HCT116 (cell line): ENCODE measurements around the gene PRICKLE1. TPM values are rescaled to one million over a fixed set of nuclear protein-coding genes. Genes with fewer than 3 reads are reported as not detected.

ENCODE experiments used
- ATAC-seq: fragments of 200-7000 bp; cut with Tn5 transposase; 2 replicates; pipeline ENCODE4 v1.9.1; 2020; ENCODE audit warnings: mild to moderate bottlenecking, moderate library complexity
- BruUV-seq: library from RNA; stranded (reverse); fragments of 400-500 nt; replicated peaks from 2 replicates; lab custom pipeline; 2021; lab: Mats Ljungman, UMichigan
- CTCF ChIA-PET: fragments of 300-600 bp; sonication (Branson Sonifier 250); formaldehyde crosslinking; loops from one replicate; lab custom pipeline; 2021; ENCODE audit warnings: antibody characterized with exemption; lab: Charles Lee
- POLR2A ChIA-PET: fragments of 300-600, 350-600 bp; sonication (Branson Sonifier 250); formaldehyde crosslinking; loops from one replicate; lab custom pipeline; 2021; ENCODE audit warnings: antibody characterized with exemption; lab: Charles Lee
- RAD21 ChIA-PET, 2 experiments: fragments of 300-600 bp; sonication (Branson Sonifier 250); formaldehyde crosslinking; loops; one replicate each; lab custom pipeline; 2023; ENCODE audit warnings: low total read pairs in 2 of 2; ENCODE audit not compliant: uncharacterized antibody in 2 of 2, unreplicated experiment in 2 of 2, low non-redundant PET in 1 of 2; lab: Charles Lee
- DNase-seq: peaks from one replicate; pipeline ENCODE4 v3.0.0-alpha.2; 2010; ENCODE audit warnings: low read depth, low spot score
- H2AFZ ChIP-seq: fragments of 200-600 bp; shearing (Covaris generic), sonication (generic); 2 replicates; pipeline ENCODE4 v1.6.1; 2017; ENCODE audit warnings: low read depth, mixed run types, mixed read lengths, antibody characterized with exemption, low read length; ENCODE audit not compliant: poor library complexity, severe bottlenecking
- H3K27ac ChIP-seq: 2 replicates; pipeline ENCODE4 v1.5.1; 2012; ENCODE audit warnings: low read depth, low read length
- H3K27me3 ChIP-seq: fragments of 200-600 bp; sonication (generic); 2 replicates; pipeline ENCODE4 v1.6.1; 2016; ENCODE audit warnings: mixed run types, low read length, mixed read lengths; ENCODE audit not compliant: insufficient read depth
- H3K36me3 ChIP-seq, 2 experiments: fragments of 200-500 bp in 1 of 2; fragments of 200-600 bp in 1 of 2; sonication (Bioruptor generic) in 1 of 2; sonication (generic) in 1 of 2; 2 replicates each; pipeline versions ENCODE4 v1.5.1 to v1.6.1; 2014 to 2016; ENCODE audit warnings: low read length in 2 of 2, inconsistent platforms in 1 of 2, mixed read lengths in 1 of 2, mixed run types in 1 of 2; ENCODE audit not compliant: insufficient read depth in 2 of 2, control insufficient read depth in 1 of 2
- H3K4me1 ChIP-seq, 2 experiments: fragments of 200-600 bp in 1 of 2; sonication (generic) in 1 of 2; 2 replicates each; pipeline versions ENCODE4 v1.5.1 to v1.6.1; 2012 to 2017; ENCODE audit warnings: low read length in 2 of 2, inconsistent platforms in 1 of 2, mild to moderate bottlenecking in 1 of 2, mixed read lengths in 1 of 2, mixed run types in 1 of 2, moderate library complexity in 1 of 2; ENCODE audit not compliant: insufficient read depth in 2 of 2, control insufficient read depth in 1 of 2
- H3K4me2 ChIP-seq: fragments of 200-600 bp; sonication (generic); 2 replicates; pipeline ENCODE4 v1.6.1; 2017; ENCODE audit warnings: mixed run types, low read length, mixed read lengths
- H3K4me3 ChIP-seq, 2 experiments: fragments of 200-600 bp in 1 of 2; sonication (generic) in 1 of 2; replicated peaks in 1 of 2; 2 replicates each; pipeline ENCODE4 v1.5.1; 2011 to 2016; ENCODE audit warnings: low read length in 2 of 2, control low read depth in 1 of 2, low read depth in 1 of 2, mild to moderate bottlenecking in 1 of 2, mixed read lengths in 1 of 2, mixed run types in 1 of 2
- H3K79me2 ChIP-seq: fragments of 200-600 bp; sonication (generic); 2 replicates; pipeline ENCODE4 v1.6.1; 2017; ENCODE audit warnings: mild to moderate bottlenecking, mixed run types, low read length, moderate library complexity, mixed read lengths; ENCODE audit not compliant: insufficient read depth
- H3K9ac ChIP-seq: fragments of 200-600 bp; sonication (generic); 2 replicates; pipeline ENCODE4 v1.6.1; 2016; ENCODE audit warnings: low read length, mixed read lengths
- H3K9me2 ChIP-seq: fragments of 200-600 bp; sonication (generic), shearing (Covaris generic); 2 replicates; pipeline ENCODE4 v1.6.1; 2017; ENCODE audit warnings: mixed run types, mild to moderate bottlenecking, moderate library complexity; ENCODE audit not compliant: insufficient read depth
- H3K9me3 ChIP-seq, 2 experiments: fragments of 200-500 bp in 1 of 2; fragments of 200-600 bp in 1 of 2; sonication (Bioruptor generic) in 1 of 2; sonication (generic) in 1 of 2; 2 replicates each; pipeline ENCODE4 v1.6.1; 2014 to 2017; ENCODE audit warnings: low read length in 2 of 2, mixed read lengths in 2 of 2, inconsistent platforms in 1 of 2, low read depth in 1 of 2, mild to moderate bottlenecking in 1 of 2, mixed run types in 1 of 2, moderate library complexity in 1 of 2; ENCODE audit not compliant: control insufficient read depth in 1 of 2, insufficient read depth in 1 of 2
- H4K20me1 ChIP-seq: fragments of 200-600 bp; sonication (generic), shearing (Covaris generic); 2 replicates; pipeline ENCODE4 v1.6.1; 2017; ENCODE audit warnings: mixed run types, mild to moderate bottlenecking, moderate library complexity; ENCODE audit not compliant: insufficient read depth
- CEBPB ChIP-seq: IDR thresholded peaks from 2 replicates; pipeline ENCODE4 v1.6.1; 2012; ENCODE audit warnings: low read depth
- EGR1 ChIP-seq: IDR thresholded peaks from 2 replicates; pipeline ENCODE4 v1.6.1; 2012; ENCODE audit warnings: low read depth
- EZH2 ChIP-seq: fragments of 200-600 bp; sonication (generic); IDR thresholded peaks from 2 replicates; pipeline ENCODE4 v1.6.1; 2017; ENCODE audit warnings: antibody characterized with exemption, mixed run types
- EZH2phosphoT487 ChIP-seq: fragments of 200-600 bp; IDR thresholded peaks from 2 replicates; pipeline ENCODE4 v1.6.1; 2018; ENCODE audit warnings: antibody characterized with exemption, borderline replicate concordance
- FOSL1 ChIP-seq: IDR thresholded peaks from 2 replicates; pipeline ENCODE4 v1.6.1; 2012; ENCODE audit warnings: low read depth
- JUND ChIP-seq: IDR thresholded peaks from 2 replicates; pipeline ENCODE4 v1.6.1; 2012
- RAD21 ChIP-seq: IDR thresholded peaks from 2 replicates; pipeline ENCODE4 v1.6.1; 2012; ENCODE audit warnings: low read depth, mild to moderate bottlenecking
- SRF ChIP-seq: IDR thresholded peaks from 2 replicates; pipeline ENCODE4 v1.6.1; 2012; ENCODE audit warnings: low read depth
- TCF7L2 ChIP-seq: IDR thresholded peaks from 2 replicates; pipeline ENCODE4 v1.7.0; 2011; ENCODE audit warnings: borderline replicate concordance, inconsistent platforms; ENCODE audit not compliant: insufficient read depth, insufficient read length; ENCODE audit errors: extremely low read depth
- ZNF274 ChIP-seq: fragments of 200-500 bp; sonication (Bioruptor generic); IDR thresholded peaks from 2 replicates; pipeline ENCODE4 v1.6.1; 2014; ENCODE audit warnings: mild to moderate bottlenecking, low read depth, low read length, inconsistent platforms
- intact Hi-C: fragments of 100-400 bp; cut with micrococcal nuclease; formaldehyde crosslinking; loops from 2 replicates; pipeline ENCODE4 v1.10.0; 2022
- total RNA-seq: library from RNA; stranded (reverse); gene quantifications from one replicate; pipeline ENCODE4 v1.2.1, GENCODE V29; 2021; ENCODE audit not compliant: unreplicated experiment
- TF ChIP-seq, protein P1 (sequence below): IDR thresholded peaks from 2 replicates; pipeline ENCODE4 v1.6.1; 2012; ENCODE audit warnings: low read depth
- TF ChIP-seq, protein P2 (sequence below): IDR thresholded peaks from 2 replicates; pipeline ENCODE4 v1.6.1; 2011; ENCODE audit warnings: mild to moderate bottlenecking, low read length, moderate library complexity; ENCODE audit not compliant: insufficient replicate concordance; ENCODE audit errors: extremely low read depth
- TF ChIP-seq, protein P3 (sequence below), 3 experiments: fragments of 200-600 bp in 1 of 3; sonication (generic) in 1 of 3; IDR thresholded peaks in 2 of 3; conservative IDR thresholded peaks in 1 of 3; 2 replicates each; pipeline ENCODE4 v1.5.1; 2012 to 2017; ENCODE audit warnings: low read depth in 2 of 3, low read length in 2 of 3, antibody characterized with exemption in 1 of 3, borderline replicate concordance in 1 of 3, control low read depth in 1 of 3, mild to moderate bottlenecking in 1 of 3, mixed read lengths in 1 of 3, mixed run types in 1 of 3, moderate library complexity in 1 of 3; ENCODE audit not compliant: insufficient read depth in 1 of 3

Gene PRICKLE1
- total RNA-seq, 1 experiment from 2014 or later, result 1.3 TPM

DNA sequence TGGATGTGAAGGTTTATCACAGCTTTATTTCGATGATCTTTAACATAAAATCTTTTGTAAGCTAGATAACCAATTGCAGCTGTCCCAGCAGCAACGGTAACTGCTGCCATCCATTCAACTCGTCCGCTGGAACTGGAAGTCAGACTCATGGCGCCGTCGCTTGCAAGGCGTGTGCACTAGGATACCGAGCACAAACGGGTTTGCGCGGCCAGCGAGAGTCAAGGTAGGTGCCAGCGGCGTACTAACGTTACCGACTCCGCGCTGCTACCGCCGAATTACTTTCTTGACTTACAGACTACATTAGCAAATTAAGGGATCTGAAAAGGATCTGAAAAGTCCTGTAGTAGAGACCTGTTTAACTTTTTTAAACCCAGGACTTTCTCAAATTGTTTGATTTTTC is 47.4 kb upstream of the PRICKLE1 start:
- RAD21 ChIA-PET, result no interaction called here
- intact Hi-C loops, result no loop called here
- DNase-seq, result no peak
- H3K27ac ChIP-seq, result no peak overlapping the region
- no peak overlapping the region for H3K4me3 ChIP-seq
- CTCF ChIA-PET, result no interaction called here
- no peaks in the 10 kb centered on the region for H3K27me3 ChIP-seq
- H3K4me2 ChIP-seq, result no peak overlapping the region
- no peak for TF ChIP-seq EGR1
- no peak for TF ChIP-seq EZH2phosphoT487
- no peak for TF ChIP-seq ZNF274
- no peaks in the 10 kb centered on the region for H3K4me1 ChIP-seq
- no peaks in the 10 kb centered on the region for H3K79me2 ChIP-seq
- no peaks in the 10 kb centered on the region for H4K20me1 ChIP-seq
- no peaks in the 10 kb centered on the region for H3K9me2 ChIP-seq
- H3K36me3 ChIP-seq, result no peaks in the 10 kb centered on the region
- ATAC-seq, result no peak
- H3K9ac ChIP-seq, result no peak overlapping the region
- H3K9me3 ChIP-seq, result no peaks in the 10 kb centered on the region
- no TSS peak for BruUV-seq
- no peak overlapping the region for H2AFZ ChIP-seq
- POLR2A ChIA-PET, result no interaction called here

DNA sequence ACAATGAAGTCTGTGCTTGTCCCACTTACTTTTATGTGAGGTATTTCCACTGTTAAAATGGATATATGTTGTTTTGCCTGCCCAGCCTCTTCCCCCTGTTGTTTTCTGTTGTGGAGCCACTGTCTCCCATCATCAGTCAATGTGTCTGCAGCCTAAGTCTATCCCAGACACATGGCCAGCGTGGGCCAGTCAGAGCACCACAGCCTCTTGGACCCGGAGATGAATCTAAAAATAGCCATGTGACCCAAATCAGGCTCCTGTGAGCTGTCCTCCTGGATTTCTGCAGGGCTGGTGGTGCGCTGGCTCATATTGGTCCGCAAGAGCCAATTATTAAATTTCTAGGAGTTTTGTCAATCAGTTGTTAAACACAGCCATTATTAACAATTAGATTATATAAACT is 44.0 kb upstream of the PRICKLE1 start:
- CTCF ChIA-PET, result no interaction called here
- no peaks in the 10 kb centered on the region for H3K9me3 ChIP-seq
- RAD21 ChIA-PET, result no interaction called here
- no peak overlapping the region for H3K27ac ChIP-seq
- POLR2A ChIA-PET, result no interaction called here
- no peaks in the 10 kb centered on the region for H4K20me1 ChIP-seq
- H3K4me2 ChIP-seq, result no peak overlapping the region
- no peak overlapping the region for H3K9ac ChIP-seq
- no peaks in the 10 kb centered on the region for H3K27me3 ChIP-seq
- no peaks in the 10 kb centered on the region for H3K36me3 ChIP-seq
- no peak overlapping the region for H3K4me3 ChIP-seq
- H2AFZ ChIP-seq, result no peak overlapping the region
- no peak for DNase-seq
- intact Hi-C loops, result no loop called here
- no peaks in the 10 kb centered on the region for H3K79me2 ChIP-seq
- H3K9me2 ChIP-seq, result no peaks in the 10 kb centered on the region
- BruUV-seq, result no TSS peak
- no peaks in the 10 kb centered on the region for H3K4me1 ChIP-seq
- no peak for ATAC-seq
- no peak for TF ChIP-seq EZH2phosphoT487
- TF ChIP-seq TCF7L2, result no peak
- TF ChIP-seq, protein P1, sequence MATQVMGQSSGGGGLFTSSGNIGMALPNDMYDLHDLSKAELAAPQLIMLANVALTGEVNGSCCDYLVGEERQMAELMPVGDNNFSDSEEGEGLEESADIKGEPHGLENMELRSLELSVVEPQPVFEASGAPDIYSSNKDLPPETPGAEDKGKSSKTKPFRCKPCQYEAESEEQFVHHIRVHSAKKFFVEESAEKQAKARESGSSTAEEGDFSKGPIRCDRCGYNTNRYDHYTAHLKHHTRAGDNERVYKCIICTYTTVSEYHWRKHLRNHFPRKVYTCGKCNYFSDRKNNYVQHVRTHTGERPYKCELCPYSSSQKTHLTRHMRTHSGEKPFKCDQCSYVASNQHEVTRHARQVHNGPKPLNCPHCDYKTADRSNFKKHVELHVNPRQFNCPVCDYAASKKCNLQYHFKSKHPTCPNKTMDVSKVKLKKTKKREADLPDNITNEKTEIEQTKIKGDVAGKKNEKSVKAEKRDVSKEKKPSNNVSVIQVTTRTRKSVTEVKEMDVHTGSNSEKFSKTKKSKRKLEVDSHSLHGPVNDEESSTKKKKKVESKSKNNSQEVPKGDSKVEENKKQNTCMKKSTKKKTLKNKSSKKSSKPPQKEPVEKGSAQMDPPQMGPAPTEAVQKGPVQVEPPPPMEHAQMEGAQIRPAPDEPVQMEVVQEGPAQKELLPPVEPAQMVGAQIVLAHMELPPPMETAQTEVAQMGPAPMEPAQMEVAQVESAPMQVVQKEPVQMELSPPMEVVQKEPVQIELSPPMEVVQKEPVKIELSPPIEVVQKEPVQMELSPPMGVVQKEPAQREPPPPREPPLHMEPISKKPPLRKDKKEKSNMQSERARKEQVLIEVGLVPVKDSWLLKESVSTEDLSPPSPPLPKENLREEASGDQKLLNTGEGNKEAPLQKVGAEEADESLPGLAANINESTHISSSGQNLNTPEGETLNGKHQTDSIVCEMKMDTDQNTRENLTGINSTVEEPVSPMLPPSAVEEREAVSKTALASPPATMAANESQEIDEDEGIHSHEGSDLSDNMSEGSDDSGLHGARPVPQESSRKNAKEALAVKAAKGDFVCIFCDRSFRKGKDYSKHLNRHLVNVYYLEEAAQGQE, result no peak
- TF ChIP-seq RAD21, result no peak
- TF ChIP-seq, protein P2, sequence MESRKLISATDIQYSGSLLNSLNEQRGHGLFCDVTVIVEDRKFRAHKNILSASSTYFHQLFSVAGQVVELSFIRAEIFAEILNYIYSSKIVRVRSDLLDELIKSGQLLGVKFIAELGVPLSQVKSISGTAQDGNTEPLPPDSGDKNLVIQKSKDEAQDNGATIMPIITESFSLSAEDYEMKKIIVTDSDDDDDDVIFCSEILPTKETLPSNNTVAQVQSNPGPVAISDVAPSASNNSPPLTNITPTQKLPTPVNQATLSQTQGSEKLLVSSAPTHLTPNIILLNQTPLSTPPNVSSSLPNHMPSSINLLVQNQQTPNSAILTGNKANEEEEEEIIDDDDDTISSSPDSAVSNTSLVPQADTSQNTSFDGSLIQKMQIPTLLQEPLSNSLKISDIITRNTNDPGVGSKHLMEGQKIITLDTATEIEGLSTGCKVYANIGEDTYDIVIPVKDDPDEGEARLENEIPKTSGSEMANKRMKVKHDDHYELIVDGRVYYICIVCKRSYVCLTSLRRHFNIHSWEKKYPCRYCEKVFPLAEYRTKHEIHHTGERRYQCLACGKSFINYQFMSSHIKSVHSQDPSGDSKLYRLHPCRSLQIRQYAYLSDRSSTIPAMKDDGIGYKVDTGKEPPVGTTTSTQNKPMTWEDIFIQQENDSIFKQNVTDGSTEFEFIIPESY, result no peak
- TF ChIP-seq ZNF274, result no peak
- TF ChIP-seq SRF, result no peak
- TF ChIP-seq EZH2, result no peak
- TF ChIP-seq JUND, result no peak
- no peak for TF ChIP-seq CEBPB
- TF ChIP-seq, protein P3, sequence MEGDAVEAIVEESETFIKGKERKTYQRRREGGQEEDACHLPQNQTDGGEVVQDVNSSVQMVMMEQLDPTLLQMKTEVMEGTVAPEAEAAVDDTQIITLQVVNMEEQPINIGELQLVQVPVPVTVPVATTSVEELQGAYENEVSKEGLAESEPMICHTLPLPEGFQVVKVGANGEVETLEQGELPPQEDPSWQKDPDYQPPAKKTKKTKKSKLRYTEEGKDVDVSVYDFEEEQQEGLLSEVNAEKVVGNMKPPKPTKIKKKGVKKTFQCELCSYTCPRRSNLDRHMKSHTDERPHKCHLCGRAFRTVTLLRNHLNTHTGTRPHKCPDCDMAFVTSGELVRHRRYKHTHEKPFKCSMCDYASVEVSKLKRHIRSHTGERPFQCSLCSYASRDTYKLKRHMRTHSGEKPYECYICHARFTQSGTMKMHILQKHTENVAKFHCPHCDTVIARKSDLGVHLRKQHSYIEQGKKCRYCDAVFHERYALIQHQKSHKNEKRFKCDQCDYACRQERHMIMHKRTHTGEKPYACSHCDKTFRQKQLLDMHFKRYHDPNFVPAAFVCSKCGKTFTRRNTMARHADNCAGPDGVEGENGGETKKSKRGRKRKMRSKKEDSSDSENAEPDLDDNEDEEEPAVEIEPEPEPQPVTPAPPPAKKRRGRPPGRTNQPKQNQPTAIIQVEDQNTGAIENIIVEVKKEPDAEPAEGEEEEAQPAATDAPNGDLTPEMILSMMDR (IDR thresholded peaks at IDR 0.05 in 2 of 3, conservative IDR thresholded peaks at IDR 0.05 in 1 of 3; ENCODE audit: borderline replicate concordance in 1 of 3, insufficient read depth in 1 of 3, low read depth in 2 of 3, low read length in 2 of 3), result no peak
- no peak for TF ChIP-seq FOSL1
- TF ChIP-seq EGR1, result no peak
